Caco-2 (cell line): ENCODE measurements around the gene ZNF593. TPM values are rescaled to one million over a fixed set of nuclear protein-coding genes. Genes with fewer than 3 reads are reported as not detected.

Experiments used
- BruUV-seq: library from RNA; stranded (reverse); fragments of 400-500 nt; replicated peaks from 2 replicates; lab custom pipeline; 2021; lab: Mats Ljungman, UMichigan
- CTCF ChIA-PET: fragments of 300-600 bp; sonication (Branson Sonifier 250); formaldehyde crosslinking; loops from one replicate; lab custom pipeline; 2022; ENCODE audit warnings: antibody characterized with exemption; lab: Charles Lee
- POLR2A ChIA-PET: fragments of 300-600 bp; sonication (Branson Sonifier 250); formaldehyde crosslinking; loops from one replicate; lab custom pipeline; 2022; ENCODE audit warnings: antibody characterized with exemption; lab: Charles Lee
- DNase-seq, 2 experiments: peaks; one replicate each; pipeline versions ENCODE4 v3.0.0 to v3.0.0-alpha.2; 2020 to 2022
- H3K27me3 ChIP-seq: replicated peaks from 2 replicates; pipeline ENCODE4 v1.6.0; 2011; ENCODE audit warnings: low read length; ENCODE audit not compliant: control insufficient read depth, insufficient read depth
- H3K36me3 ChIP-seq: 2 replicates; pipeline ENCODE4 v1.5.1; 2011; ENCODE audit warnings: low read length; ENCODE audit not compliant: control insufficient read depth, insufficient read depth
- H3K4me1 ChIP-seq: fragments of 250-450 bp; sonication (Bioruptor Pico); 2 replicates; pipeline ENCODE4 v1.5.1; 2020; ENCODE audit warnings: mild to moderate bottlenecking
- H3K4me3 ChIP-seq: 2 replicates; pipeline ENCODE4 v1.5.1; 2011; ENCODE audit warnings: low read depth, mild to moderate bottlenecking, control low read depth, low read length
- H3K9me3 ChIP-seq: fragments of 250-450 bp; sonication (Bioruptor Pico); 2 replicates; pipeline ENCODE4 v1.5.1; 2020; ENCODE audit warnings: mild to moderate bottlenecking, moderate library complexity
- H3K27ac Mint-ChIP-seq: one replicate; pipeline ENCODE4 v1.8.0; 2022; ENCODE audit warnings: mixed read lengths; ENCODE audit not compliant: unreplicated experiment
- H3K27me3 Mint-ChIP-seq: one replicate; pipeline ENCODE4 v1.8.0; 2022; ENCODE audit warnings: mixed read lengths; ENCODE audit not compliant: insufficient read depth, unreplicated experiment
- H3K36me3 Mint-ChIP-seq: one replicate; pipeline ENCODE4 v1.8.0; 2022; ENCODE audit warnings: mild to moderate bottlenecking, mixed read lengths; ENCODE audit not compliant: insufficient read depth, unreplicated experiment
- H3K4me1 Mint-ChIP-seq: one replicate; pipeline ENCODE4 v1.8.0; 2022; ENCODE audit warnings: low read depth, mixed read lengths; ENCODE audit not compliant: unreplicated experiment
- H3K4me3 Mint-ChIP-seq: one replicate; pipeline ENCODE4 v1.8.0; 2022; ENCODE audit warnings: mild to moderate bottlenecking, moderate library complexity, mixed read lengths; ENCODE audit not compliant: unreplicated experiment
- H3K9me3 Mint-ChIP-seq: one replicate; pipeline ENCODE4 v1.8.0; 2022; ENCODE audit warnings: mixed read lengths; ENCODE audit not compliant: unreplicated experiment
- CTCF ChIP-seq, 2 experiments: fragments of 200-600 bp in 1 of 2; IDR thresholded peaks; 1 replicate in 1 of 2; 2 replicates in 1 of 2; pipeline versions ENCODE4 v1.5.1 to v1.8.0; 2011 to 2022; ENCODE audit warnings: antibody characterized with exemption in 1 of 2, control low read depth in 1 of 2, inconsistent platforms in 1 of 2, low read depth in 1 of 2, low read length in 1 of 2, mild to moderate bottlenecking in 1 of 2, moderate library complexity in 1 of 2; ENCODE audit not compliant: insufficient read depth in 1 of 2, severe bottlenecking in 1 of 2, unreplicated experiment in 1 of 2
- intact Hi-C: fragments of 100-400 bp; cut with micrococcal nuclease; formaldehyde crosslinking; loops from one replicate; pipeline ENCODE4 v1.10.0; 2022; ENCODE audit not compliant: unreplicated experiment
- total RNA-seq: library from RNA; stranded (reverse); gene quantifications from 2 replicates; pipeline ENCODE4 v1.2.3, GENCODE V29; 2022

ZNF593 gene
- total RNA-seq, 1 experiment from 2014 or later: 50.0 TPM

- BruUV-seq: no TSS peak
- Mint-ChIP-seq H3K4me3 (no peak overlapping the region), H3K27me3 (no peaks in the 10 kb centered on the region), H3K9me3 (no peaks in the 10 kb centered on the region), H3K27ac (no peak overlapping the region), H3K36me3 (peaks cover 5% of the 10 kb centered on the region), H3K4me1 (no peaks in the 10 kb centered on the region)
- H3K4me3 ChIP-seq: no peak overlapping the region
- H3K4me1 ChIP-seq: no peaks in the 10 kb centered on the region
- intact Hi-C loops: no loop called here
- no peak for DNase-seq
- CTCF ChIA-PET: no interaction called here
- H3K36me3 ChIP-seq: peaks cover 1% of the 10 kb centered on the region; the same call in 1 of the 2 replicates
- no peaks in the 10 kb centered on the region for H3K27me3 ChIP-seq
- no peak for TF ChIP-seq CTCF (IDR thresholded peaks at IDR 0.05; ENCODE audit: insufficient read depth in 1 of 2, low read depth in 1 of 2, low read length in 1 of 2, severe bottlenecking in 1 of 2, unreplicated experiment in 1 of 2)
- POLR2A ChIA-PET: no interaction called here
- H3K9me3 ChIP-seq: no peaks in the 10 kb centered on the region
These were observed 14.4 kb downstream of the ZNF593 start for GRCh38 chr1:26184086-26184485.

GRCh38 chr1:26184883-26185282 is 15.2 kb downstream of the ZNF593 start:
- no peak for DNase-seq
- Mint-ChIP-seq H3K27me3 (no peaks in the 10 kb centered on the region), H3K27ac (no peak overlapping the region), H3K4me3 (no peak overlapping the region), H3K4me1 (peaks cover 6% of the 10 kb centered on the region), H3K36me3 (peaks cover 5% of the 10 kb centered on the region), H3K9me3 (no peaks in the 10 kb centered on the region)
- H3K4me3 ChIP-seq: no peak overlapping the region
- H3K9me3 ChIP-seq: no peaks in the 10 kb centered on the region
- TF ChIP-seq CTCF (IDR thresholded peaks at IDR 0.05; ENCODE audit: insufficient read depth in 1 of 2, low read depth in 1 of 2, low read length in 1 of 2, severe bottlenecking in 1 of 2, unreplicated experiment in 1 of 2): no peak
- intact Hi-C loops: no loop called here
- peaks cover 1% of the 10 kb centered on the region; the same call in 1 of the 2 replicates for H3K36me3 ChIP-seq
- ChIA-PET CTCF (no interaction called here), POLR2A (no interaction called here)
- BruUV-seq: no TSS peak
- H3K27me3 ChIP-seq: no peaks in the 10 kb centered on the region
- no peaks in the 10 kb centered on the region for H3K4me1 ChIP-seq

- no peak overlapping the region for H3K4me3 ChIP-seq
- H3K36me3 Mint-ChIP-seq: peaks cover 5% of the 10 kb centered on the region
- no peaks in the 10 kb centered on the region; the same call in 1 of the 2 replicates for H3K36me3 ChIP-seq
- no peaks in the 10 kb centered on the region for H3K27me3 Mint-ChIP-seq
- H3K9me3 Mint-ChIP-seq: no peaks in the 10 kb centered on the region
- ChIA-PET POLR2A (no interaction called here), CTCF (no interaction called here)
- H3K4me3 Mint-ChIP-seq: no peak overlapping the region
- peaks cover 14% of the 10 kb centered on the region for H3K4me1 Mint-ChIP-seq
- no peak overlapping the region for H3K27ac Mint-ChIP-seq
- H3K9me3 ChIP-seq: no peaks in the 10 kb centered on the region
- BruUV-seq: no TSS peak
- intact Hi-C loops: no loop called here
- no peaks in the 10 kb centered on the region for H3K4me1 ChIP-seq
- no peaks in the 10 kb centered on the region for H3K27me3 ChIP-seq
- DNase-seq: no peak
- no peak for TF ChIP-seq CTCF (IDR thresholded peaks at IDR 0.05; ENCODE audit: insufficient read depth in 1 of 2, low read depth in 1 of 2, low read length in 1 of 2, severe bottlenecking in 1 of 2, unreplicated experiment in 1 of 2)
These were observed 18.2 kb downstream of the ZNF593 start for GRCh38 chr1:26187882-26188281.
